AG20443 (cell line): ENCODE measurements around the gene CMSS1.
A peak's percentile ranks its signal among the peaks of the same experiment; 100 is the strongest.
"Not testable (repeated sequence)": the region's sequence is repeated elsewhere in the genome, so short reads cannot be mapped to it uniquely, and the experiment has no call there.

ENCODE experiments used
- DNase-seq: peaks from one replicate; pipeline ENCODE4 v3.0.0; 2012; ENCODE audit warnings: low spot score, mixed read lengths

The CMSS1 gene

DNA sequence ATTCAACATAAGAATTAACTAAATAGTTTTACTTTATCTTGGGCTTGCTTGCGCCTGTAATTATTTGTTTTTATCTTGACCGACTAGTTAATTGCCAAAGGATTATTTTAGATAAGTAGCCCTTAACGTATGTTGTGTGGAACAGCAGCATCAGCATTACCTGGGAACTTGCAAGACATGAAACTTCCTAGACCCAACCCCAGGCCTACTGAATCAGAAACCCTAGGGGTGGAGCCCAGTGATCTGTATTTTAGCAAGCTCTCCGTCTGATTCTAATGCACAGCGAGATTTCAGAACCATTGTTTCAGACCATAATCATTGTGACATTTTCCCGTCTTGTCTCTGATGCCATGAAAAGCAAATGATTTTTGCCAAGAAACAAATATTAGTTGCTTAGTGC, 265.5 kb downstream of the CMSS1 start:
- no peak for DNase-seq

DNA sequence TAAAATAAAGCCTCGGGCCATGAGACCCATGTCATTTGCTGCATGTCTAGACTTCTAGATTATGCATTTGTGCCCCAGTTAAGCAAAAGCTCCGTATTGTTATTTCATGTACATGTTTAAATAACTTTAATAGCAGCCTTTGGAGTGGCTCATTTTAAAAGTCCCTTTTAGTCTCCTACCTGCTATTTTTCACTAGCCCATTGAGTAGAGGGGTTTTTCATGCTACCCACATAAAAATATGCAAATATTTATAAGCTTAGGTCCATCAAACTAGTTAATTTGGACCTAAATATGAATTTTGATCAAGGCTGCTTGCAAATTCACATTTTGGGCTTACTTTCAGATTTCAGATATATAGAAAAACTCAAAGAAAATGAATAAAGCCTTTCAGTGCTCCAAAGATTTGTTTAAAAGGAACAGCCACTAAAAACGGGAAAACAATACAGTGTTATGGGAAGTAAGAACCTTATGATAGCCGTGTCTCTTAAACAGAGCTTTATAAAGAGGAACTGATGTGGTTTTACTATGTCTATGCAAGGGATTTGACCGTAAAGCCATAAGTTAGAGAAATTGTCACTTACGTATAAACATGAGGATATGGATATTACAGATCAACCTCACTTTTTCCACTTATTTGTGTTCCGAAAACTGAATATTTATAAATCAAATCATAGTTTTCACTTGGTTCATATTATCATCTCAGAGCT, 266.6 kb downstream of the CMSS1 start:
- DNase-seq, result no peak

DNA sequence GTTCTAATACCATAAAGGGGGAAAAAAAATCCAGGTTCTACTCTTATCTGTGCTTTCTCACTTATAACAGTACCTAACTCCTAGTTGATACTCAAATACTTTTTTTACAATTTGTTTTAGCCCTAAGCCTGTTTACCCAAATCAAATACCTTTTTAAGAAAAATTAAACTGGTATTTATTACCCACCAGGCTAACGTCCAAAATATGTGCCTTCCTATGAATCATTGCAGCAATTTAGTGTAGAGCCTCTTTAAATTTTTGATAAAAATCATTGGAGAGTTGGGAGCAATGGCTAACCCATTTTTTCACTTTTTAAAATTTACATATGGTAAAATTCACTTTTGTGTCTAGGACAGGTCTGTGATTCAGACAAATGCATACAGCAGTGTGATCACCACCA, 268.7 kb downstream of the CMSS1 start:
- no peak for DNase-seq

DNA sequence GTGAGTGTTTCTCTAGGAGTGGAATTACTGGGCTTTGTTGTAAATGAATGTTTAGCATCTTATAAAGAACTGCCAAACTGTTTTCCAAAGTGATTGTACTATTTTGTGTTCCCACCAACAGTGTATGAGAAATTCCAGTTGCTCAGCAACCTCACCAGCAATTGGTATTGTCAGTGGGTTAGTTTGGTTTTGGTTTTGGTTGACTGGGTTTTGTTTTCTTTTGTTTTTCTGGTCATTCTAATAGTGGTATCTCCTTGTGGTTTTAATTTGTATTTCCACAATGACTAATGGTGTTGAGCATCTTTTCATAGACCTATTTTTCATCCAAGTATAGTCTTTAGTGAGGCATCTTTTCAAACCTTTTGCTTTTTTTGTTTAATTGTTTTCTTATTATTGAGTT, 269.5 kb downstream of the CMSS1 start:
- peak; percentile 29 for DNase-seq

DNA sequence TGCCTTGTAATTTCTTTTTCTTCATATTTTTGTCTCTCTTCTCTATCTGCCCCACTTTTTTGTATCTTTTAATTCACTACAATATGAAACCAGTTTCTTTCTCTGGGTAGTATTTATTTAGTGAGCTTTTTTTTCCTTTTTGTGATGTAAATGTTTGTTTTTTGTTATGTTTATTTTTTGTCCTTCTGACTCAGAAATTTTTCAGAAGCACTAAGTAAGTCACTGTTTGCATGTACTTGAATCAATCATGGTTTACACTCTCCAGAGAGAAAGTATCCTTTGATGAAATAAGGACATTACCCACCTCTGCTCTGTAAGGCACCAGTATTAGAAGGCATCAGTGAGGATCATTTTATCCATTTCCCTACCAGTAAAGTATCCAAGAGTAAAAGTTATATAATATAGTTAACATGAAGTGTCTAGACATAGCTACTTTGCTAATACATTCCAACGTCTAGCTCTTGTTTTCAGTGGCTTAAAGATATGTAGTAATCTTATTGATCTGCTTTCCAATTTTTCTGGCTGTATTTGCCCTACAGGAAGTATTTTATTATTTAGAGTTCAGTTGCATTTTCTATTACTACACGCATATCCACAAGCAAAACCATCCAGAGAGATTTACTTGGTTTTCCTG, 271.2 kb downstream of the CMSS1 start:
- DNase-seq, result no peak

DNA sequence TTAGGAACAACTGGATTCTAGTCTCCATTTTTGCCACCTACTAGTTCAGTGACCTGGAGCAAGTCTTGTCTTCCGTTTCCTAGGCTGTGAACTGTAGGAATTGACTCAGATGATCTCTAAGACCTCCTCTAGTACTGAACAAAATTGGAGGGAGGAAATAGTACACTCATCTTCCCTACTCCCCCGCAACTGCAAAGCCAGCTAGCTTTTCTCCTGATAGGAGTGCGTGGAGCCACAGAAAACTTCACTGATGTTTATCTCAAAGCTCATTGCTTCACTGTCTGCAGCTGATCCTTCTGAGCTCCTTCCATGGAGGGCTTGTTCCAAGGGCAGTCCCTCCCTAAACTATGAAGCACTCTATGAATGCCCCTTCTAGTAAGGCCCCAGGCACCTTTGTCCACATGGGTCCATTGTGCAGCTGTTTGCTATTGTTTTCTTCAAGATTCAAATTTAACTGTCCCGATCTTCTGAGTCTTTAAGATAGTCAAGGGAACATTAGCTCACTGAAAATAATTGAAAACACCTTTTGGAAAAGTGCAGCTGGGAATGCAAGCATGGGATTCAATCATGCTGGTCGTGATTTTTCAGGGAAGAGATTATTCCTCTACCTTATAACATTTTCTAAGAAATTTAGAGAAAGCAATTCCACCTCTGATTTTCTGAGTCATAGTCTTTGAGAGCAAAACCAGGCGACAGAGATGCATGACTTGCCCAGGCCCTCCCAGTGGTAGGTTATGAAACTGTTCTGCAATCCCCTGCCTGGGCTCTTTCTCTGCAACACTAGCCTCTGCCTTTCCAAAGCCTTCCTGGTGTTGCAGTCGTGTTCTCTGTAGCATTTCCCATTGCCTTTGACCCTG, 272.4 kb downstream of the CMSS1 start:
- DNase-seq, result peak; percentile 70

DNA sequence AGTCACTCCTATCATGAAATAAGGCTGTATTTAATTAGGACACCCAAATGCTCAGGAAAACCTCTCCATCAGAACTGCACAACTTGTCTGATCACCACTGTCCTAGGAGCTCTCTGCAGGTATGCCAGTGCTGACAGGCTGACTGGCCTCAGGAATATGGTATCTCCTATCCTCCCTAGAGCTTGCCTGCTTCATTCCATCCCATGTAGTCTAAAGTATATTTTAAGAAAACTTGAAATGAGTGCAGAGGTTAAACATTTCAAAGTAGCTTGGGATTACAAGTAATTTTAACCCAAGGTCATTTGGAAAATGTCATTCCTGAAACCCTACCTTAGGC, 273.0 kb downstream of the CMSS1 start:
- DNase-seq, result no peak

DNA sequence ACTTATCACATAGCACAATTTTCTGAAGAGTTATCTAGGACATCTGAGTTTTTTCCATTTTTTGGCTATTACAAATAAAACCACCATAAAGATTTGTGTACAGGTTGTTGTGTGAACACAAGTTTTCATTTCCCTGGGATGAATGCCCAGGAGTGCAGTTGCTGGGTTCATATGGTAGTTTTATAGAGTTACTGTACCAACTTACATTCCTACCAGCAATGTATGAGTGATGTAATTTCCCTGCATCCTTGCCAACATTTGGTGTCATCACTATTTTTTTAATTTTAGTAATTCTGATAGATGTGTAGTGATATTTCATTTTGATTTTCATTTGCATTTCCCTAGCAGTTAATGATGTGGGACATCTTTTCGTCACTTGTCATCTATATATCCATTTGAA, 276.2 kb downstream of the CMSS1 start:
- no peak for DNase-seq

DNA sequence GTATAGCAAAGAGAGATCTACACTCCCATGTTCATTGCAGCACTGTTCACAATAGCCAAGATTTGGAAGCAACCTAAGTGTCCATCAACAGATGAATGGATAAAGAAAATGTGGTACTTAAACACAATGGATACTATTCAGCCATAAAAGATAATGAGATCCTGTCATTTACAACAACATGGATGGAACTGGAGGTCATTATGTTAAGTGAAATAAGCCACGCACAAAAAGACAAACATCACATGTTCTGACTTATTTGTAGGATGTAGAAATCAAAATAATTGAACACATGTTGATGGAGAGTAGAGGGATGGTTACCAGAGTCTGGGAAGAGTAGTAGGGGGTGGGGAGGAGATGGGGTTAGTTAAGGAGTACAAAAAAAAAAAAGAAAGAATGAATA, 278.6 kb downstream of the CMSS1 start:
- DNase-seq, result not testable (repeated sequence)

DNA sequence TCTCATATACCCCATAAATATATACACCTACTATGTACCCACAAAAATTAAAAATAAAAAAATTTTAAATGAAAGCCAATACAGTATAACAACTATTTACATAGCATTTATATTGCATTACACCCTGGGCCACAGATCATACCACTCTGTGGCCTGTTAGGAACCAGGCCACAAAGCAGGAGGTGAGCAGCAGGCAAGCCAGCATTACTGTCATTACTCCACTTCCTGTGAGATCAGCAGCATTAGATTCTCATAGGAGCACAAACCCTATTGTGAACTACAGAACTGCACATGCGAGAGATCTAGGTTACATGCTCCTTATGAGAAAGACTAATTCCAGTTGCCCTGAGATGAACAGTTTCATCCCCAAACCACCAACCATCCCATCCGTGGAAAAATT, 279.2 kb downstream of the CMSS1 start:
- no peak for DNase-seq

DNA sequence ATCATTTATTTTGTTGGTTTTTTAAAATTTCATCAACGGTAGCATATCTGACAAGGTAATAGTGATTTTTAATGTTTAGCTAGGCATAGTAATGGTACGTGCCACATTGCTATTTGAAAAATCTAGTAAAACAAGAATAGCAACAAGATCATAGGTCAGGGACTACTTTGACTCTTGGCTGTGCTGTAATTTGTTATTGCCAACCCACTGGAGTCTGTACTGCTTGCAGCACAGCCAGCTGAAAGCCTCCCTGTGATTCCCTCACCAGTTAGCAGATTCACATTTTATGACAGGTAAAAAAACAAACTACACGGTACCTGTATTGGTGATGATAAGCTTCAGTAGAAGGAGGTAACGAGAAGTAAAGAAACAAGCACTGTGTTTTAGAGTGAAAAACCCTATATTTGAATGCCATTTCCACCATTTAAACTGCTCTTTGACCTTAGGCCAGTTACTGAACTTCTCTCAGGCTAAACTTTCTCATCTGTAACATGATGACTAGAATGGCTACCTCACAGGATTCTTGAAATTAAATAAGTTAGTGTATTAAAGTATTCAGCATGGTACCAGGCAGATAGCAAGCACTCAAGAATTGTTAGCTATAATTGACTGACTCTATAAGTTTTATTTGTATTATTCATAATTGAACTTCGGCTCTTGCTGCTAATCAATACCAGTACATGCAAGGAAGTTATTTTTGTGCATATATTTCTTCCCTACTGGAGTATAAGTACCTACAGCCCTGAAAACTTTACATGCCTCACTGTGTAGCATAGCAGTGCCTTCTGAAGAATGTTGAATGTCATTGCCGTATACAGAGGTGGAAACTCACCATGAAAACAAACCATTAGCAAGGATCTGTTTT, 280.5 kb downstream of the CMSS1 start:
- no peak for DNase-seq

DNA sequence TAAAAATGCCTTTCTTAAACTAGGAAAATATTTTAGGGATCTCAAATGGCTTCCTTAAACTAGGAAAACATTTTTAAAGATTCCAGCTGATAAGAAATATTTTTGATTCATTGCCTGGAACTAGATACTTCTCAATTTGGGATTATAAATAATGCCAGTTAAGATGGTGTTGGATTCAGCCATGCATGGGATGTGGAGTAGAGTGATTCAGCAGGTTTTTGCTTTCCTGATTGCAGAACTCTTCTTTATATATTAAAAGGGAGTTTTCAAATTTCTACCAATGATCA, 281.1 kb downstream of the CMSS1 start:
- DNase-seq, result no peak

DNA sequence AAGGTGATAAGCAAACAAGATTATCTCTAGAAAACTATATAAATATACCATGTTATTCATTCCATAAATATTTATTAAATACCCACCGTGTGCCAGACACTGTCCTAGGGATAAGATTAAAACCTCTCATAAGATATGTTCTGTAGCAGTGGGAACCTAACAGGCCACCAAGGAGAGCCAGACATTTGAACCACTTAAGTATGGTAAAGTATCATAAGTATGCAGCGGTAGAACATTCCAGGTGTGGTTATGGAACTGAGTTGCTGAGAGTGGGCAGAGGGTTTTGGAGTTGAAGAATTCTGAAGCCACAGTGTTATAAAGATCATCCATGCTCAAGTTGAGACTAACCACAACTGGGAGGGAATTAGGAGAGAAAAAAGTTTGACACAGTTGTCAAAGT, 282.0 kb downstream of the CMSS1 start:
- DNase-seq, result no peak

DNA sequence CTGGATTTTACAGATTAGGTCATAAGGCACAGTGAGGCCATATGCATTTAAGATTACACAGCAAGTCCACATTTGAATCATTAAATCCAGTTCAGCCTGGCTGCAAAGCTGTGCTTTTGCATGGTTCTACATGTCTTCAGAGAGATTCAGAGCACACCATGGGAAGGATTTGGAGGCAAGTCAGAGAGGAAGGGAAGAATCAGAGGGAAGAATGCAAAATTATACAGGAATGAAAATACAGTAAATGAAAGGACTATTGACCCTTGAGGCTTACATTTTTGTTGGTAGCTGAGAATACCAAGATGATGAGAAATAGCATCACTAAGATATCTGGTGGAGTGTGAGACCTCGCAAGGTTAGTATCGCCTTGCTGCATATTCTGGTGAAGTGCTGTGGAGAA, 282.8 kb downstream of the CMSS1 start:
- peak; percentile 42 for DNase-seq

DNA sequence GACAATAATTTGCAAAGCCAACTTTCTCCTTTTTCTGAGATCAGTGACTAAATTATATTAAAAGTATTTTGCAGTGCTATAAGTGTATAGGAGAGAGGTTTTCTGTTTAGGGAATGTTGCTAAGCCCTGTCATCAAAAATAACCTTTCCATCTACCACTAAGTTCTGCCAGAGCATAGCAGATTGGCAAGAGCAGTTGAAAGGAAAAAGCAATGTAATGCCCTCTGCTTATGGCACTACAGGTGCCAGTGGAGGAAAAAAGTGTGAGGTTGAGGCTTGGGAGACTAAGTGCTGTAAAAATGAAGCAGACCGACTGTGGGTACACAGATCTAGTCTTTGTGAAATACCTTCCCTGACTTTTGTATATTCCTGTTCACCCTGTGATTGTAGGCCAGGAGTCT, 285.1 kb downstream of the CMSS1 start:
- DNase-seq, result no peak

DNA sequence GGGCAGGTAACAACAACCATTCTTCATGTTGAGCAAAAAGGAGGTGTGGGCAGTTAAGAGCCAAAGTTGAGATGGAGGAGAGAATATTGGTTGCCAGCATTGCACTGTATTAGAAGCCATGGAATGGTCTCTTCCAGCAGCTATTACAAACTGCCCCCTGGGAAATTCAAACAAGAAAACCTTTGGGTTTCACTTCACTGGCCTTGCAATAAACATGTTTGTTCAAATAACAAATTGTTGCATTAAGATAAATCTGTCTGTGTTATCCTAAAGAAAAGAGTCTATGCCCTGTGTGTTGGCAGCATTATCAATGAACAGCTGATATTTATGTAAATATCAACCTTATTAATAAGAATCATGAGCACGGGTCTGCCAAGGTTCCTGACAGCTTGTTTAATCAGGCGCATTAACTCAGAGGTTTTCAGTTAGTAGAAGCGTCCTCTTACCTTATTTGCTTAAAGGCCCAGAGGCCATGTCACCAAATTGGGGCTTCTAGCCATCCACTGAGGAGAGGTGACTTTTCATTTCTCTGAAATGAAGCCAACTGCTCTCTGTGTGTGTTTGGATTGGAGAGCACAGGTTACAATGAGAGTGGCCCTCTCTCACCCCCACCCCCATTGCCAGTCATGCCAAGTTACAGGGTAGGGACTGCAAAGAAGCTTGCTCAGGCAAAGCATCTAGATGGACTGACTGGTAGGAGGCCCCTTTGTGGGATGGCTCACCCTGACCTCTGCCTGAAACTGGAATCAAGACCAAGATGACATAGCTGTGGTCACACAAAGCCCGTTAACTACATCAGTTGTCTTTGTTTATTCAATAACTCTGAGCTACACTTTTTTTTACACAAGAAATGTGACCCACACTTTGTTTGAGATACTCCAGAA, 286.1 kb downstream of the CMSS1 start:
- peak; percentile 58 for DNase-seq

DNA sequence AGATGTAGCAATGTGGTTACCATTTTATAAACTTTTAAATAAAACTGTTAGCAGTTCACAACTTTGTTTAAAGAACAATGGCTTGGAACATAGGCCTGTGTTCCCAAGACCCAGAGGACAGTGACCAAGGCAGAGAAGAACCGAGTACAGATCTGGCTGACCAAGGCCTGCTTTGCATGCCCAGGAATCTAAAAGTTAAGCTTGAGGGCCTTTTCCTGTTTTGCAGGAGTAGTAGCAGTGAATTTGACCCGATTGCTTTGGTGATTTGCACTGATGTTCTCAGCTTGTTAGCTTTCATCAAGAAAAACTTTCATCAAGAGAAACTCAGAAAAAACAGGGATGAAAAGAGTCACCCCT, 286.8 kb downstream of the CMSS1 start:
- DNase-seq, result no peak

DNA sequence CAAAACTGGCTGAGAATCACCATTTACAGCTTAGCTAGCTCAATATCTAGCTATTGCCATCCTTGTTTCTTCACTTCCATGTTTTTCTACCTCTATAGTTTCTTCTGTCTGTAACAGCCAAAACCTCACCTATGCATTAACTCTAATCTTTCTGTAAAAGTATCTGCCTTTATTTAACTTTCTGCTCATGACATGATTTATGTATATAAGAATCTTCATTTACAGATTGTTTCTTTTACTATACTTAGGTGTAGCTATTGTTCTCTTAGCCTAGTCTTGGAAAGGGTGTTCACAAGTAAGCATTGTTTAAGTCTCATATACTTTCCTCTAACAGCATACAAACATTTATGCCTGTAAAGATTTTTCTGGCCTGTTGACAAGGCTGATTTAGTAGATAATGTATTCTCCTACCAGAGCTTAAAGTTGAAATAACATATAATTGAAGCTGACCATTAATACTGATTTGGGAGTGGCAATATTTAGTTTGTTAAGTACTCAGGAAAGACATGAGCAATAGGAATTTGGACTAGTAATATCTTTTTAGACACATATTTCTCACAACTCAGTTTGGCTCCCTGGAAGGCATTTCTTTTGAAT, 287.3 kb downstream of the CMSS1 start:
- DNase-seq, result no peak

DNA sequence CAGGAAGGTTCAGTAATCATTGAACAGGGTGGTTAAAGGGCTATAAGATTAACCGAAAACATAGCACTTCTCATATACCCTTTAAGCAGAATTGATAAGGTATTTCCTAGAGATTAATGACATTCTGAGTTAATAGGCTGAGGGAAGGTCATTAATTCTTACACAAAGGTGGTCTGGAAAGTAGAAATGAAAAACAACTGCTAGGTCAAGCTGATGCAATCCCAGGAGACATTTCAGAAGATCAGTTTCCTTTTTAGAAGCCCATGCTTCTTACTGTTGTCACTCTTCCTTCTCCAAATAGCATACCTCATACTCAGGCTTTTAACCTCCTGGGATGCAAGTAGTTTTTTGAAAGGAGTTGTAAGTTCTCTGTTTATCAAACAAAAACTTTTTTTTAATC, 287.8 kb downstream of the CMSS1 start:
- DNase-seq, result no peak

DNA sequence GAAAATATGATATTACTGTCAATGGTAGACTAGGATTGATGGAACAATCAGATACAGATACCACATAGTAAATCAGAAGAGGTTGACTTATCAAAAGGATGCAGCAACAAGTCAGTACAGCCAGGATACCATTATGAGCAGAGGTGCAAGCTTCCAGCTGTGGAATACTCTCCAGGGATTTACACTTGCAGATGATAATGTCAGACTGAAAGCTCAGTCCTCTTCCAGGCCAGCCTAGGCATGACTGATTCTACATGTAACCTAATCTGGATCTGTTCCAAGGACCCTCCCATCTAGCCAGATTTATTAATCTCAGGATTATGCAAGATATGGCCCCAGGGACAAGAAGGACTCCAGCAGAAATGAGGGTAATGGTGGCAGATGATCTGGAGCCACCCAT, 288.4 kb downstream of the CMSS1 start:
- DNase-seq, result no peak

DNA sequence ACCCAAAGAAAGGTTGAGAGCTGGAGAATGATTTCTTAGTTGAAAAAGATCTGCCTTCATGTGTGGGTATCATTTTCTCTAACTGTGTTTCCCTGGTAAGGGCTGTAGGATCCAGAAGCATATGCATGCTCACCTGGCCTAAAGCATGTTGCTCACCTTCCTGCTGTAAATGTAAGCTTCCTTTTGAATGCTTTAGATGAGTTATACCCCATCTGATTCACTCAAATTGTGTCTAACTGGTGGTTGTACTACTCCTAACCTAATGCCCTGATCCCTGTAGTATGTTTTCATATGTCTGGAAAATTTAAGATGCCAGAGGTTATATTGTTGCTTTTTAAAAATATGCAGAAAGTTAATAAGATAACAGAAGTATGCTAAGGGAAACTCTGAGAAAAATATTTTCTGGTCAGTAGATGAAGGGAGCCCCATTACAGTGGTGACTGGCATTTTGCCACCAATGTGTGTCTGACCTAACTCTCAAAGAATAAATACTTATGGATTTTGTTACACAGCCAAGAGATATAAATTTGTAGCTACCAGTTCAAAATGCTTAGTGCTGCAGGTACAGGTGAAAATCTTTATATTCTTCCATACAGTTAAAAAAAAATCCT, 289.0 kb downstream of the CMSS1 start:
- DNase-seq, result no peak
